SK-N-SH (cell line): ENCODE results near the gene NPC1L1. TPM values are rescaled to one million over a fixed set of nuclear protein-coding genes. Genes with fewer than 3 reads are reported as not detected.
A peak's percentile ranks its signal among the peaks of the same experiment; 100 is the strongest.

ENCODE experiments used
- CTCF ChIA-PET: fragments of 300-600, 350-600 bp; formaldehyde crosslinking; extraction: SDS; loops from one replicate; lab custom pipeline; 2021; lab: Yijun Ruan, JAX
- POLR2A ChIA-PET: fragments of 350-600 bp; sonication (Branson Sonifier 250); formaldehyde crosslinking; extraction: SDS; loops from one replicate; lab custom pipeline; 2020; ENCODE audit warnings: antibody characterized with exemption, inconsistent platforms; lab: Yijun Ruan, JAX
- DNase-seq: peaks from one replicate; pipeline ENCODE4 v3.0.0; 2012
- H2AFZ ChIP-seq: fragments of 200-600 bp; sonication (generic); 2 replicates; pipeline ENCODE4 v1.8.1; 2016; ENCODE audit warnings: antibody characterized with exemption, mild to moderate bottlenecking, low read depth
- H3F3A ChIP-seq: fragments of 200-600 bp; sonication (generic); replicated peaks from 2 replicates; pipeline ENCODE3; 2016; ENCODE audit warnings: antibody characterized with exemption, mild to moderate bottlenecking; ENCODE audit not compliant: insufficient read depth
- H3K27ac ChIP-seq, 2 experiments: fragments of 200-500 bp in 1 of 2; fragments of 200-600 bp in 1 of 2; sonication (Bioruptor generic) in 1 of 2; sonication (generic), shearing (Covaris generic) in 1 of 2; 2 replicates each; pipeline versions ENCODE4 v1.5.1 to v1.6.1; 2014 to 2016; ENCODE audit warnings: low read depth in 2 of 2, inconsistent platforms in 1 of 2, low read length in 1 of 2, mild to moderate bottlenecking in 1 of 2, mixed read lengths in 1 of 2
- H3K27me3 ChIP-seq: fragments of 200-600 bp; sonication (generic), shearing (Covaris generic); 2 replicates; pipeline ENCODE4 v1.6.1; 2016; ENCODE audit warnings: mixed run types; ENCODE audit not compliant: insufficient read depth
- H3K36me3 ChIP-seq, 2 experiments: fragments of 200-500 bp in 1 of 2; fragments of 200-600 bp in 1 of 2; sonication (Bioruptor generic) in 1 of 2; sonication (generic) in 1 of 2; replicated peaks in 1 of 2; 2 replicates each; pipeline versions ENCODE3 to v1.5.1; 2014 to 2016; ENCODE audit warnings: low read length in 1 of 2, mild to moderate bottlenecking in 1 of 2; ENCODE audit not compliant: insufficient read depth in 2 of 2, control insufficient read depth in 1 of 2
- H3K4me1 ChIP-seq, 2 experiments: fragments of 200-500 bp in 1 of 2; fragments of 200-600 bp in 1 of 2; sonication (Bioruptor generic) in 1 of 2; sonication (generic), shearing (Covaris generic) in 1 of 2; 2 replicates each; pipeline versions ENCODE4 v1.5.1 to v1.6.1; 2014 to 2016; ENCODE audit warnings: low read depth in 1 of 2, low read length in 1 of 2, mixed run types in 1 of 2; ENCODE audit not compliant: insufficient read depth in 2 of 2, control insufficient read depth in 1 of 2
- H3K4me2 ChIP-seq: fragments of 200-600 bp; sonication (generic), shearing (Covaris generic); 2 replicates; pipeline ENCODE4 v1.6.1; 2017; ENCODE audit warnings: mixed run types
- H3K4me3 ChIP-seq, 2 experiments: fragments of 200-500 bp in 1 of 2; fragments of 200-600 bp in 1 of 2; sonication (Bioruptor generic) in 1 of 2; sonication (generic), shearing (Covaris generic) in 1 of 2; 2 replicates each; pipeline versions ENCODE4 v1.5.1 to v1.8.1; 2014 to 2016; ENCODE audit warnings: low read depth in 2 of 2, inconsistent platforms in 1 of 2, low read length in 1 of 2, mild to moderate bottlenecking in 1 of 2, mixed read lengths in 1 of 2, moderate library complexity in 1 of 2
- H3K79me2 ChIP-seq: fragments of 200-600 bp; sonication (generic); 2 replicates; pipeline ENCODE4 v1.8.1; 2017; ENCODE audit warnings: mild to moderate bottlenecking; ENCODE audit not compliant: insufficient read depth
- H3K9ac ChIP-seq: fragments of 200-600 bp; sonication (generic); 2 replicates; pipeline ENCODE4 v1.6.1; 2017; ENCODE audit warnings: mixed run types
- H3K9me2 ChIP-seq: fragments of 200-600 bp; sonication (generic); 2 replicates; pipeline ENCODE4 v1.6.1; 2017; ENCODE audit warnings: mixed run types
- H3K9me3 ChIP-seq: fragments of 200-600 bp; sonication (generic); 2 replicates; pipeline ENCODE4 v1.6.1; 2017; ENCODE audit warnings: mixed run types, mild to moderate bottlenecking, moderate library complexity
- H4K20me1 ChIP-seq: fragments of 200-600 bp; sonication (generic); 2 replicates; pipeline ENCODE4 v1.6.1; 2017; ENCODE audit warnings: mild to moderate bottlenecking, mixed run types; ENCODE audit not compliant: insufficient read depth
- CHD2 ChIP-seq: fragments of 150-350 bp; IDR thresholded peaks from 2 replicates; pipeline ENCODE4 v1.6.1; 2018; ENCODE audit warnings: low read length; ENCODE audit not compliant: partially characterized antibody
- ELF1 ChIP-seq: IDR thresholded peaks from 2 replicates; pipeline ENCODE4 v1.4.0; 2012
- EP300 ChIP-seq, 2 experiments: IDR thresholded peaks; 2 replicates each; pipeline versions ENCODE4 v1.4.0 to v1.6.1; 2012; ENCODE audit warnings: borderline replicate concordance in 1 of 2, low read depth in 1 of 2, low read length in 1 of 2
- NRF1 ChIP-seq: IDR thresholded peaks from 2 replicates; pipeline ENCODE4 v1.6.1; 2012; ENCODE audit warnings: low read depth, mild to moderate bottlenecking, low read length
- PBX3 ChIP-seq: IDR thresholded peaks from 2 replicates; pipeline ENCODE4; 2012
- RAD21 ChIP-seq: IDR thresholded peaks from 2 replicates; pipeline ENCODE4 v1.6.1; 2012; ENCODE audit warnings: mild to moderate bottlenecking, low read length
- RCOR1 ChIP-seq: fragments of 150-350 bp; IDR thresholded peaks from 2 replicates; pipeline ENCODE4 v1.6.1; 2017; ENCODE audit warnings: antibody characterized with exemption, low read length
- REST ChIP-seq: IDR thresholded peaks from 2 replicates; pipeline ENCODE4 v1.6.1; 2012; ENCODE audit warnings: mild to moderate bottlenecking, low read depth, low read length, moderate library complexity
- RFX5 ChIP-seq: IDR thresholded peaks from 2 replicates; pipeline ENCODE4 v1.6.1; 2012; ENCODE audit warnings: mild to moderate bottlenecking, improper control_type of control experiment, low read length
- SMC3 ChIP-seq: IDR thresholded peaks from 2 replicates; pipeline ENCODE4 v1.6.1; 2012; ENCODE audit warnings: low read depth, low read length, improper control_type of control experiment
- YY1 ChIP-seq: IDR thresholded peaks from 2 replicates; pipeline ENCODE4 v1.4.0; 2012; ENCODE audit warnings: low read depth, mild to moderate bottlenecking
- ZBTB33 ChIP-seq: IDR thresholded peaks from 2 replicates; pipeline ENCODE4 v1.4.0; 2012; ENCODE audit warnings: low read depth, borderline replicate concordance
- WGBS: methylation state at CpG from one replicate; pipeline ENCODE4 v1.1.6; 2017; ENCODE audit warnings: low lambda C conversion rate; 5-methylcytosine and 5-hydroxymethylcytosine counted together
- polyA plus RNA-seq, 3 experiments: library from polyadenylated mRNA; depleted of rRNA; stranded (reverse); fragments of >200 nt; gene quantifications; 2 replicates each; pipeline ENCODE4 v1.2.3, GENCODE V29; 2012
- TF ChIP-seq, protein P1 (sequence below): fragments of 150-350 bp; IDR thresholded peaks from 2 replicates; pipeline ENCODE4 v1.6.1; 2017; ENCODE audit warnings: antibody characterized with exemption, low read length, low read depth, borderline replicate concordance
- TF ChIP-seq, protein P2 (sequence below): fragments of 200-600 bp; sonication (generic); IDR thresholded peaks from 2 replicates; pipeline ENCODE4 v1.6.1; 2017; ENCODE audit warnings: antibody characterized with exemption, mild to moderate bottlenecking, moderate library complexity
- TF ChIP-seq, protein P3 (sequence below): IDR thresholded peaks from 2 replicates; pipeline ENCODE4 v1.4.0; 2012; ENCODE audit warnings: low read depth, borderline replicate concordance

NPC1L1 gene
- polyA plus RNA-seq, 1 of the 3 experiments (the other 2 are of a cell fraction): not detected

DNA sequence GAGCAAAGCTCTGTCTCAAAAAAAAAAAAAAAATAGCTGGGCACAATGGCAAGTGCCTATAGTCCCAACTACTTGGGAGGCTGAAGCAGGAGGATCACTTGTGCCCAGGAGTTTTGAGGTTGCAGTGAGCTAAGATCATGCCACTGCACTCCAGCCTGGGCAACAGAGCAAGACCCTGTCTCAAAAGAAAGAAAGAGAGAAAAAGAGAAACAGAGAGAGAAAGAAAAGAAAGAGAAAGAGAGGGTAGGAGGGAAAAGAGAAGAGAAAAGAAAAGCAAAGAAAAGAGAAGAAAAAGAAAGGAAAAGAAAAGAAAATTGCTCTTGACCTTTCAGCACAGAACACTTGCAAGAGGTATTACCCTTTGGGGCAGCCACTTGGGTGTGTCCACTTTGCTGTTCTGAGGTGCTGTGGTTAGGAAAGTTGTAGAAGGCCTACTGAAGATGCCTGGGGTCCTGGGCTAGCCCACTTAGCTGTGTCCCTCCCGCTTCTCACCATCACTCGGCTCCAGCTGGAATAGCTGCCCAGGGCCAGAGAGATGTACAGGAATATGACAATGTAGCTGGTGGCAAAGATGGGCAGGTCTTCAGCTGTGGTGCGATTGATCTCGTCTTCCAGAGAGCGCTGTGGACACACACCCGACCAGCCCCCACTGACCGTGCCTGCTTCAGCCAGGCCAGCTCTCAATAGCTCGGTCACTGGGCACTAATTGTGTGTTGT, 5.6 kb downstream of the NPC1L1 start:
- Histone ChIP-seq H3K4me1 (peaks cover 0 to under 1% of the 10 kb centered on the region in 2 experiments; a peak in 1 of 4 replicates), H3K36me3 (no peaks in the 10 kb centered on the region), H3K27ac (no peak overlapping the region), H2AFZ (no peak overlapping the region), H4K20me1 (no peaks in the 10 kb centered on the region), H3K79me2 (no peaks in the 10 kb centered on the region), H3K27me3 (no peaks in the 10 kb centered on the region), H3K4me3 (no peak overlapping the region), H3K9me3 (no peaks in the 10 kb centered on the region), H3K9me2 (no peaks in the 10 kb centered on the region), H3K9ac (no peak overlapping the region), H3K4me2 (no peak overlapping the region), H3F3A (no peaks in the 10 kb centered on the region)
- POLR2A ChIA-PET: no interaction called here
- 70% methylated on average over 7 of the region's 8 CpGs for WGBS
- no peak for TF ChIP-seq SMC3
- TF ChIP-seq RFX5: no peak
- TF ChIP-seq CHD2: no peak
- TF ChIP-seq NRF1: no peak
- DNase-seq: no peak
- CTCF ChIA-PET: interaction anchor here (0.9 to 5.3 kb wide), 18 partner anchors 9 to 319 kb away, joined by 3 to 34 read pairs (median 6); no protein-coding TSS in a partner anchor

GRCh38 chr7:44534501-44534900, 6.6 kb downstream of the NPC1L1 start:
- TF ChIP-seq RCOR1: no peak
- TF ChIP-seq ZBTB33: no peak
- no peak for TF ChIP-seq REST
- no peak for TF ChIP-seq PBX3
- TF ChIP-seq, protein P1, sequence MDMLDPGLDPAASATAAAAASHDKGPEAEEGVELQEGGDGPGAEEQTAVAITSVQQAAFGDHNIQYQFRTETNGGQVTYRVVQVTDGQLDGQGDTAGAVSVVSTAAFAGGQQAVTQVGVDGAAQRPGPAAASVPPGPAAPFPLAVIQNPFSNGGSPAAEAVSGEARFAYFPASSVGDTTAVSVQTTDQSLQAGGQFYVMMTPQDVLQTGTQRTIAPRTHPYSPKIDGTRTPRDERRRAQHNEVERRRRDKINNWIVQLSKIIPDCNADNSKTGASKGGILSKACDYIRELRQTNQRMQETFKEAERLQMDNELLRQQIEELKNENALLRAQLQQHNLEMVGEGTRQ: no peak
- TF ChIP-seq, protein P2, sequence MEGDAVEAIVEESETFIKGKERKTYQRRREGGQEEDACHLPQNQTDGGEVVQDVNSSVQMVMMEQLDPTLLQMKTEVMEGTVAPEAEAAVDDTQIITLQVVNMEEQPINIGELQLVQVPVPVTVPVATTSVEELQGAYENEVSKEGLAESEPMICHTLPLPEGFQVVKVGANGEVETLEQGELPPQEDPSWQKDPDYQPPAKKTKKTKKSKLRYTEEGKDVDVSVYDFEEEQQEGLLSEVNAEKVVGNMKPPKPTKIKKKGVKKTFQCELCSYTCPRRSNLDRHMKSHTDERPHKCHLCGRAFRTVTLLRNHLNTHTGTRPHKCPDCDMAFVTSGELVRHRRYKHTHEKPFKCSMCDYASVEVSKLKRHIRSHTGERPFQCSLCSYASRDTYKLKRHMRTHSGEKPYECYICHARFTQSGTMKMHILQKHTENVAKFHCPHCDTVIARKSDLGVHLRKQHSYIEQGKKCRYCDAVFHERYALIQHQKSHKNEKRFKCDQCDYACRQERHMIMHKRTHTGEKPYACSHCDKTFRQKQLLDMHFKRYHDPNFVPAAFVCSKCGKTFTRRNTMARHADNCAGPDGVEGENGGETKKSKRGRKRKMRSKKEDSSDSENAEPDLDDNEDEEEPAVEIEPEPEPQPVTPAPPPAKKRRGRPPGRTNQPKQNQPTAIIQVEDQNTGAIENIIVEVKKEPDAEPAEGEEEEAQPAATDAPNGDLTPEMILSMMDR: peak; percentile 73
- TF ChIP-seq EP300 (IDR thresholded peaks at IDR 0.05; ENCODE audit: borderline replicate concordance in 1 of 2, low read depth in 1 of 2, low read length in 1 of 2): no peak
- peak; percentile 41 for TF ChIP-seq RAD21
- no peak for TF ChIP-seq RFX5
- TF ChIP-seq YY1: no peak
- TF ChIP-seq, protein P3, sequence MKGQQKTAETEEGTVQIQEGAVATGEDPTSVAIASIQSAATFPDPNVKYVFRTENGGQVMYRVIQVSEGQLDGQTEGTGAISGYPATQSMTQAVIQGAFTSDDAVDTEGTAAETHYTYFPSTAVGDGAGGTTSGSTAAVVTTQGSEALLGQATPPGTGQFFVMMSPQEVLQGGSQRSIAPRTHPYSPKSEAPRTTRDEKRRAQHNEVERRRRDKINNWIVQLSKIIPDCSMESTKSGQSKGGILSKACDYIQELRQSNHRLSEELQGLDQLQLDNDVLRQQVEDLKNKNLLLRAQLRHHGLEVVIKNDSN: no peak
- TF ChIP-seq ELF1: no peak
- TF ChIP-seq, all 33 proteins: peak for 2
- no peaks in the 10 kb centered on the region for H3K79me2 ChIP-seq
- no peaks in the 10 kb centered on the region for H3K27me3 ChIP-seq
- no peak overlapping the region for H3K4me3 ChIP-seq
- peak; percentile 89 for DNase-seq
- H3K9me3 ChIP-seq: no peaks in the 10 kb centered on the region
- no peak overlapping the region for H2AFZ ChIP-seq
- H3K36me3 ChIP-seq: no peaks in the 10 kb centered on the region
- H3K4me2 ChIP-seq: no peak overlapping the region
- no peaks in the 10 kb centered on the region for H4K20me1 ChIP-seq
- 83% methylated on average over 7 of the region's 7 CpGs for WGBS
- H3K4me1 ChIP-seq: no peaks in the 10 kb centered on the region
- H3F3A ChIP-seq: no peaks in the 10 kb centered on the region
- no peak overlapping the region for H3K27ac ChIP-seq
- ChIA-PET POLR2A (no interaction called here), CTCF (interaction anchor here (0.7 to 5.3 kb wide), 29 partner anchors 10 to 318 kb away, joined by 3 to 34 read pairs (median 4); no protein-coding TSS in a partner anchor)
- no peak overlapping the region for H3K9ac ChIP-seq
- no peaks in the 10 kb centered on the region for H3K9me2 ChIP-seq
